HG02678 (cell line): ENCODE measurements around the gene DDIT4.

Experiments used
- ATAC-seq: cut with Tn5 transposase; IDR thresholded peaks from one replicate; pipeline ENCODE4 v1.9.1; 2021; ENCODE audit warnings: mild to moderate bottlenecking, moderate library complexity; ENCODE audit not compliant: unreplicated experiment

Gene DDIT4

GRCh38 chr10:72315054-72315453 is 41.3 kb downstream of the DDIT4 start:
- no peak for ATAC-seq

GRCh38 chr10:72315611-72316385 is 42.1 kb downstream of the DDIT4 start:
- no peak for ATAC-seq

GRCh38 chr10:72316386-72316700 is 42.6 kb downstream of the DDIT4 start:
- no peak for ATAC-seq

- ATAC-seq: no peak
These were observed 43.2 kb downstream of the DDIT4 start for GRCh38 chr10:72316748-72317435.

GRCh38 chr10:72318418-72319262 is 44.9 kb downstream of the DDIT4 start:
- no peak for ATAC-seq

GRCh38 chr10:72319416-72320254 is 45.9 kb downstream of the DDIT4 start:
- peak; percentile 65 for ATAC-seq

- peak; percentile 58 for ATAC-seq
These were observed 47.0 kb downstream of the DDIT4 start for GRCh38 chr10:72320676-72321247.

GRCh38 chr10:72321248-72322029 is 47.7 kb downstream of the DDIT4 start:
- ATAC-seq: no peak

GRCh38 chr10:72322030-72322279 is 48.2 kb downstream of the DDIT4 start:
- no peak for ATAC-seq

GRCh38 chr10:72322280-72323058 is 48.7 kb downstream of the DDIT4 start:
- no peak for ATAC-seq

GRCh38 chr10:72323108-72323749 is 49.5 kb downstream of the DDIT4 start:
- ATAC-seq: no peak

GRCh38 chr10:72323771-72324191 is 50.1 kb downstream of the DDIT4 start:
- ATAC-seq: no peak
